ENCODE data around the gene HCFC1.
"Not testable (repeated sequence)": the region's sequence is repeated elsewhere in the genome, so short reads cannot be mapped to it uniquely, and the experiment has no call there.

HCFC1 gene

DNA sequence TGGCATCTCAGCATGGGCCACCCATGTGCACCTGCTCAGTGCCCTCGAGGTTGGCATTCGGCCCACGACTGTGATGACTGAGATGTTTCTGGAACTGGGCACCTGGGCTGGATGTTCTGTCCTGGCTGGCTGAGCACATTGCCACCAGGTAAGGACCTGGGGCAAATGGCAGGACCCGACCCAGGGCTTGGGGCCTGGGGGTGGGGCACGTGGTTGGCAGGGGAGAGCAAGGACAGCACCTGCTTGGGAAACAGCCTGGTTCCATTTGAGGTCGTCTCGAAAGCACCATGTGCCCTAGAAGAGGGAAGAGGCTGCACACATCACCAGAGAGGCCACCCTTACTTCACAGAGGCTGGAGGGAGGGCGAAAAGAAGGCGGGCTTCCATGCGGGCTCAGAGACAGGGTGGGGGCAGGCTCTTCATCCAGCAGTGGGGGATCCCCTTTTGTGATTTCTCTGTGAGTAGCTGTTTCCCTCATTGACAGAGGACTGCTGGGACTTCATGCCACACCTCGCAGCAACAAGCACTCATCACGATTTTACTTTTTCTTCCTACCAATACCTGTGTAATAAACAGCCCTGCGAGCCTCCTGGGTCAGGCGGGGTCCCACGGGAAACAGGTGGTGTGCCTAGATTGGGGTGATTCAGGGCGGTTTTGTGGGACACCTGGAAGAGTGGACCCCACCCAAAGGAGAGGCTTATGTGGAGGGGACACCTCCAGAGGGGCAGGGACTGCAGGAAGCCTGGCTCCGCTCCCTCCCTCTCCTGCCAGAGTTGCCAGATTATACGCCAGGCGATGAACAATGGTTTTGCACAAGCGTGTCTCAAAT is 12.9 kb upstream of the HCFC1 start:
- H3K4me3 ChIP-seq (ENCODE audit: low read depth, low read length) = no peak overlapping the region
- in situ Hi-C loops (cut with HindIII; ENCODE audit: low sequenced_read_pairs) = no loop called here
- DNase-seq (ENCODE audit: low read depth, low spot score) = no peak
- TF ChIP-seq, protein P1, sequence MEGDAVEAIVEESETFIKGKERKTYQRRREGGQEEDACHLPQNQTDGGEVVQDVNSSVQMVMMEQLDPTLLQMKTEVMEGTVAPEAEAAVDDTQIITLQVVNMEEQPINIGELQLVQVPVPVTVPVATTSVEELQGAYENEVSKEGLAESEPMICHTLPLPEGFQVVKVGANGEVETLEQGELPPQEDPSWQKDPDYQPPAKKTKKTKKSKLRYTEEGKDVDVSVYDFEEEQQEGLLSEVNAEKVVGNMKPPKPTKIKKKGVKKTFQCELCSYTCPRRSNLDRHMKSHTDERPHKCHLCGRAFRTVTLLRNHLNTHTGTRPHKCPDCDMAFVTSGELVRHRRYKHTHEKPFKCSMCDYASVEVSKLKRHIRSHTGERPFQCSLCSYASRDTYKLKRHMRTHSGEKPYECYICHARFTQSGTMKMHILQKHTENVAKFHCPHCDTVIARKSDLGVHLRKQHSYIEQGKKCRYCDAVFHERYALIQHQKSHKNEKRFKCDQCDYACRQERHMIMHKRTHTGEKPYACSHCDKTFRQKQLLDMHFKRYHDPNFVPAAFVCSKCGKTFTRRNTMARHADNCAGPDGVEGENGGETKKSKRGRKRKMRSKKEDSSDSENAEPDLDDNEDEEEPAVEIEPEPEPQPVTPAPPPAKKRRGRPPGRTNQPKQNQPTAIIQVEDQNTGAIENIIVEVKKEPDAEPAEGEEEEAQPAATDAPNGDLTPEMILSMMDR (IDR thresholded peaks at IDR 0.05; ENCODE audit: low read depth, low read length) = no peak

GRCh38 chrX:153983321-153983801 is 11.7 kb upstream of the HCFC1 start:
- no peak for DNase-seq (ENCODE audit: low read depth, low spot score)
- no peak overlapping the region for H3K4me3 ChIP-seq (ENCODE audit: low read depth, low read length)
- in situ Hi-C loops (cut with HindIII; ENCODE audit: low sequenced_read_pairs) = no loop called here
- TF ChIP-seq, protein P1 (IDR thresholded peaks at IDR 0.05; ENCODE audit: low read depth, low read length) = no peak

DNA sequence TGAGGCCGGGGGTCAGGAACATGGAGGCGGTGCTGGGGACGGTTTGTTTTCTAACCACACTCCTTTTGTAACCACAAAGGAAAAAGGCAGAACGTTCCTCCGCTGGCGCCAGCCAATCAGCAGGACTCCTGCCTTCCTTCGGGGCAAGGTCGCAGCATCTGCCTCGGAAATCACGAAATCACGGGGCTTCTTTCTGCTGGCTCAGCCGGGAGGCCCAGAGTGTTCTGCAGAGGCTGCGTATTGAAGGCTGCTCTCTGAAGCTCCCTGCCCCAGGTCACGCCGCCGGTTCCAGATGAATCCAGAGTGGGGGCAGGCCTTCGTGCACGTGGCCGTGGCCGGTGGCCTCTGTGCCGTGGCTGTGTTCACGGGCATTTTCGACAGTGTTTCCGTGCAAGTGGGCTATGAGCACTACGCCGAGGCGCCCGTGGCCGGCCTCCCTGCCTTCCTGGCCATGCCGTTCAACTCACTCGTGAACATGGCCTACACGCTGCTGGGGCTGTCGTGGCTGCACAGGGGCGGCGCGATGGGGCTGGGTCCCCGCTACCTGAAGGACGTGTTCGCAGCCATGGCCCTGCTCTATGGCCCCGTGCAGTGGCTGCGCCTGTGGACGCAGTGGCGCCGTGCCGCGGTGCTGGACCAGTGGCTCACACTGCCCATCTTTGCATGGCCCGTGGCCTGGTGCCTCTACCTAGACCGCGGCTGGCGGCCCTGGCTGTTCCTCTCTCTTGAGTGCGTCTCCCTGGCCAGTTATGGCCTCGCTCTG is 10.3 kb upstream of the HCFC1 start:
- no peak overlapping the region for H3K4me3 ChIP-seq (ENCODE audit: low read depth, low read length)
- TF ChIP-seq, protein P1 (IDR thresholded peaks at IDR 0.05; ENCODE audit: low read depth, low read length) = no peak
- in situ Hi-C loops (cut with HindIII; ENCODE audit: low sequenced_read_pairs) = no loop called here
- DNase-seq (ENCODE audit: low read depth, low spot score) = peak; percentile 44

GRCh38 chrX:153981231-153981630 is 9.6 kb upstream of the HCFC1 start:
- TF ChIP-seq, protein P1 (IDR thresholded peaks at IDR 0.05; ENCODE audit: low read depth, low read length) = no peak
- no peak overlapping the region for H3K4me3 ChIP-seq (ENCODE audit: low read depth, low read length)
- DNase-seq (ENCODE audit: low read depth, low spot score) = no peak
- in situ Hi-C loops (cut with HindIII; ENCODE audit: low sequenced_read_pairs) = no loop called here

GRCh38 chrX:153980394-153980793 is 8.8 kb upstream of the HCFC1 start:
- DNase-seq (ENCODE audit: low read depth, low spot score); H3K4me3 ChIP-seq (ENCODE audit: low read depth, low read length); in situ Hi-C loops (cut with HindIII; ENCODE audit: low sequenced_read_pairs): not testable (repeated sequence)

- TF ChIP-seq, protein P1 (IDR thresholded peaks at IDR 0.05; ENCODE audit: low read depth, low read length) = no peak
- in situ Hi-C loops (cut with HindIII; ENCODE audit: low sequenced_read_pairs) = no loop called here
- H3K4me3 ChIP-seq (ENCODE audit: low read depth, low read length) = no peak overlapping the region
- no peak for DNase-seq (ENCODE audit: low read depth, low spot score)
Measured at GRCh38 chrX:153974726-153975286, 3.2 kb upstream of the HCFC1 start.

All from astrocyte of the spinal cord (primary cell).